ENCODE measurements around the gene ATP2C1.

DNA sequence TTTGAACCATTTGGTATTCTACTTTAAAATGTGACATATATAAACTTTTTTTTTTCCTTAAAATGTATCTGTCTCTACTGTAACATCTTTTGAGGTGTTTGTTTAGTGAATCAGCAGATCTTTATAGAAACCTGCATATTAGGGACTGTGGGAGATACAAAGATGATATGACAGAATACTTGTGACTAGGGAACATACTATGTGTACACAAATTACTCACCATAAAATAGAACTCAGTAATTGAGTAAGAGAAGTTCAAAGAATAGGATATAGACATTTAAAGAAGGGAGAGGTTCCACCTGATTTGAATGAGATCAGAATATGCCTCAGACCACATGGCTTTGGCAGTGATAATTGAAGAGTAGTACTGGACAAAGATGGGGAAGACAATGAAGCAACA lies 47.9 kb downstream of the ATP2C1 start:
- TF ChIP-seq TAF1 (IDR thresholded peaks at IDR 0.05; ENCODE audit: borderline replicate concordance, insufficient read depth, low read length): no peak
- TF ChIP-seq SIN3A (IDR thresholded peaks at IDR 0.05; ENCODE audit: borderline replicate concordance, insufficient read depth, low read length): no peak
- TF ChIP-seq, protein P1, sequence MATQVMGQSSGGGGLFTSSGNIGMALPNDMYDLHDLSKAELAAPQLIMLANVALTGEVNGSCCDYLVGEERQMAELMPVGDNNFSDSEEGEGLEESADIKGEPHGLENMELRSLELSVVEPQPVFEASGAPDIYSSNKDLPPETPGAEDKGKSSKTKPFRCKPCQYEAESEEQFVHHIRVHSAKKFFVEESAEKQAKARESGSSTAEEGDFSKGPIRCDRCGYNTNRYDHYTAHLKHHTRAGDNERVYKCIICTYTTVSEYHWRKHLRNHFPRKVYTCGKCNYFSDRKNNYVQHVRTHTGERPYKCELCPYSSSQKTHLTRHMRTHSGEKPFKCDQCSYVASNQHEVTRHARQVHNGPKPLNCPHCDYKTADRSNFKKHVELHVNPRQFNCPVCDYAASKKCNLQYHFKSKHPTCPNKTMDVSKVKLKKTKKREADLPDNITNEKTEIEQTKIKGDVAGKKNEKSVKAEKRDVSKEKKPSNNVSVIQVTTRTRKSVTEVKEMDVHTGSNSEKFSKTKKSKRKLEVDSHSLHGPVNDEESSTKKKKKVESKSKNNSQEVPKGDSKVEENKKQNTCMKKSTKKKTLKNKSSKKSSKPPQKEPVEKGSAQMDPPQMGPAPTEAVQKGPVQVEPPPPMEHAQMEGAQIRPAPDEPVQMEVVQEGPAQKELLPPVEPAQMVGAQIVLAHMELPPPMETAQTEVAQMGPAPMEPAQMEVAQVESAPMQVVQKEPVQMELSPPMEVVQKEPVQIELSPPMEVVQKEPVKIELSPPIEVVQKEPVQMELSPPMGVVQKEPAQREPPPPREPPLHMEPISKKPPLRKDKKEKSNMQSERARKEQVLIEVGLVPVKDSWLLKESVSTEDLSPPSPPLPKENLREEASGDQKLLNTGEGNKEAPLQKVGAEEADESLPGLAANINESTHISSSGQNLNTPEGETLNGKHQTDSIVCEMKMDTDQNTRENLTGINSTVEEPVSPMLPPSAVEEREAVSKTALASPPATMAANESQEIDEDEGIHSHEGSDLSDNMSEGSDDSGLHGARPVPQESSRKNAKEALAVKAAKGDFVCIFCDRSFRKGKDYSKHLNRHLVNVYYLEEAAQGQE (IDR thresholded peaks at IDR 0.05; ENCODE audit: insufficient read depth in 1 of 2, low read depth in 2 of 2, low read length in 2 of 2): no peak
- no peak for TF ChIP-seq POLR2AphosphoS5 (IDR thresholded peaks at IDR 0.05; ENCODE audit: low read depth, low read length)

Measured in PFSK-1 (cell line).